SK-N-SH (cell line): ENCODE data around the gene ID1. TPM values are rescaled to one million over a fixed set of nuclear protein-coding genes. Genes with fewer than 3 reads are reported as not detected.

ENCODE experiments used
- CTCF ChIA-PET: fragments of 300-600, 350-600 bp; formaldehyde crosslinking; extraction: SDS; loops from one replicate; lab custom pipeline; 2021; lab: Yijun Ruan, JAX
- POLR2A ChIA-PET: fragments of 350-600 bp; sonication (Branson Sonifier 250); formaldehyde crosslinking; extraction: SDS; loops from one replicate; lab custom pipeline; 2020; ENCODE audit warnings: antibody characterized with exemption, inconsistent platforms; lab: Yijun Ruan, JAX
- DNase-seq: peaks from one replicate; pipeline ENCODE4 v3.0.0; 2012
- H2AFZ ChIP-seq: fragments of 200-600 bp; sonication (generic); 2 replicates; pipeline ENCODE4 v1.8.1; 2016; ENCODE audit warnings: antibody characterized with exemption, mild to moderate bottlenecking, low read depth
- H3F3A ChIP-seq: fragments of 200-600 bp; sonication (generic); replicated peaks from 2 replicates; pipeline ENCODE3; 2016; ENCODE audit warnings: antibody characterized with exemption, mild to moderate bottlenecking; ENCODE audit not compliant: insufficient read depth
- H3K27ac ChIP-seq, 2 experiments: fragments of 200-500 bp in 1 of 2; fragments of 200-600 bp in 1 of 2; sonication (Bioruptor generic) in 1 of 2; sonication (generic), shearing (Covaris generic) in 1 of 2; 2 replicates each; pipeline versions ENCODE4 v1.5.1 to v1.6.1; 2014 to 2016; ENCODE audit warnings: low read depth in 2 of 2, inconsistent platforms in 1 of 2, low read length in 1 of 2, mild to moderate bottlenecking in 1 of 2, mixed read lengths in 1 of 2
- H3K27me3 ChIP-seq: fragments of 200-600 bp; sonication (generic), shearing (Covaris generic); 2 replicates; pipeline ENCODE4 v1.6.1; 2016; ENCODE audit warnings: mixed run types; ENCODE audit not compliant: insufficient read depth
- H3K36me3 ChIP-seq, 2 experiments: fragments of 200-500 bp in 1 of 2; fragments of 200-600 bp in 1 of 2; sonication (Bioruptor generic) in 1 of 2; sonication (generic) in 1 of 2; replicated peaks in 1 of 2; 2 replicates each; pipeline versions ENCODE3 to v1.5.1; 2014 to 2016; ENCODE audit warnings: low read length in 1 of 2, mild to moderate bottlenecking in 1 of 2; ENCODE audit not compliant: insufficient read depth in 2 of 2, control insufficient read depth in 1 of 2
- H3K4me1 ChIP-seq, 2 experiments: fragments of 200-500 bp in 1 of 2; fragments of 200-600 bp in 1 of 2; sonication (Bioruptor generic) in 1 of 2; sonication (generic), shearing (Covaris generic) in 1 of 2; 2 replicates each; pipeline versions ENCODE4 v1.5.1 to v1.6.1; 2014 to 2016; ENCODE audit warnings: low read depth in 1 of 2, low read length in 1 of 2, mixed run types in 1 of 2; ENCODE audit not compliant: insufficient read depth in 2 of 2, control insufficient read depth in 1 of 2
- H3K4me2 ChIP-seq: fragments of 200-600 bp; sonication (generic), shearing (Covaris generic); 2 replicates; pipeline ENCODE4 v1.6.1; 2017; ENCODE audit warnings: mixed run types
- H3K4me3 ChIP-seq, 2 experiments: fragments of 200-500 bp in 1 of 2; fragments of 200-600 bp in 1 of 2; sonication (Bioruptor generic) in 1 of 2; sonication (generic), shearing (Covaris generic) in 1 of 2; 2 replicates each; pipeline versions ENCODE4 v1.5.1 to v1.8.1; 2014 to 2016; ENCODE audit warnings: low read depth in 2 of 2, inconsistent platforms in 1 of 2, low read length in 1 of 2, mild to moderate bottlenecking in 1 of 2, mixed read lengths in 1 of 2, moderate library complexity in 1 of 2
- H3K79me2 ChIP-seq: fragments of 200-600 bp; sonication (generic); 2 replicates; pipeline ENCODE4 v1.8.1; 2017; ENCODE audit warnings: mild to moderate bottlenecking; ENCODE audit not compliant: insufficient read depth
- H3K9ac ChIP-seq: fragments of 200-600 bp; sonication (generic); 2 replicates; pipeline ENCODE4 v1.6.1; 2017; ENCODE audit warnings: mixed run types
- H3K9me2 ChIP-seq: fragments of 200-600 bp; sonication (generic); 2 replicates; pipeline ENCODE4 v1.6.1; 2017; ENCODE audit warnings: mixed run types
- H3K9me3 ChIP-seq: fragments of 200-600 bp; sonication (generic); 2 replicates; pipeline ENCODE4 v1.6.1; 2017; ENCODE audit warnings: mixed run types, mild to moderate bottlenecking, moderate library complexity
- H4K20me1 ChIP-seq: fragments of 200-600 bp; sonication (generic); 2 replicates; pipeline ENCODE4 v1.6.1; 2017; ENCODE audit warnings: mild to moderate bottlenecking, mixed run types; ENCODE audit not compliant: insufficient read depth
- ELF1 ChIP-seq: IDR thresholded peaks from 2 replicates; pipeline ENCODE4 v1.4.0; 2012
- EP300 ChIP-seq, 2 experiments: IDR thresholded peaks; 2 replicates each; pipeline versions ENCODE4 v1.4.0 to v1.6.1; 2012; ENCODE audit warnings: borderline replicate concordance in 1 of 2, low read depth in 1 of 2, low read length in 1 of 2
- EZH2phosphoT487 ChIP-seq: fragments of 200-600 bp; sonication (generic); IDR thresholded peaks from 2 replicates; pipeline ENCODE4 v1.6.1; 2017; ENCODE audit warnings: low read depth, mixed run types, mild to moderate bottlenecking, antibody characterized with exemption, moderate library complexity, borderline replicate concordance
- FOSL2 ChIP-seq: IDR thresholded peaks from 2 replicates; pipeline ENCODE4 v1.4.0; 2012; ENCODE audit warnings: low read depth, mild to moderate bottlenecking, moderate library complexity, borderline replicate concordance
- FOXM1 ChIP-seq: IDR thresholded peaks from 2 replicates; pipeline ENCODE4 v1.4.0; 2012; ENCODE audit warnings: low read depth, mild to moderate bottlenecking
- GABPA ChIP-seq: IDR thresholded peaks from 2 replicates; pipeline ENCODE4 v1.4.0; 2012; ENCODE audit warnings: low read depth, mild to moderate bottlenecking
- MEF2A ChIP-seq: IDR thresholded peaks from 2 replicates; pipeline ENCODE4 v1.4.0; 2012; ENCODE audit warnings: low read depth, borderline replicate concordance
- MXI1 ChIP-seq: IDR thresholded peaks from 2 replicates; pipeline ENCODE4 v1.6.1; 2012; ENCODE audit warnings: mild to moderate bottlenecking, low read depth, low read length, improper control_type of control experiment
- NFIC ChIP-seq: IDR thresholded peaks from 2 replicates; pipeline ENCODE4 v1.4.0; 2012; ENCODE audit warnings: borderline replicate concordance
- PBX3 ChIP-seq: IDR thresholded peaks from 2 replicates; pipeline ENCODE4; 2012
- POLR2AphosphoS5 ChIP-seq: IDR thresholded peaks from 2 replicates; pipeline ENCODE4 v1.6.1; 2012; ENCODE audit warnings: low read depth, low read length
- RAD21 ChIP-seq: IDR thresholded peaks from 2 replicates; pipeline ENCODE4 v1.6.1; 2012; ENCODE audit warnings: mild to moderate bottlenecking, low read length
- RCOR1 ChIP-seq: fragments of 150-350 bp; IDR thresholded peaks from 2 replicates; pipeline ENCODE4 v1.6.1; 2017; ENCODE audit warnings: antibody characterized with exemption, low read length
- RFX5 ChIP-seq: IDR thresholded peaks from 2 replicates; pipeline ENCODE4 v1.6.1; 2012; ENCODE audit warnings: mild to moderate bottlenecking, improper control_type of control experiment, low read length
- RXRA ChIP-seq: IDR thresholded peaks from 2 replicates; pipeline ENCODE4 v1.4.0; 2012; ENCODE audit warnings: low read depth, mild to moderate bottlenecking, borderline replicate concordance
- TAF1 ChIP-seq: IDR thresholded peaks from 2 replicates; pipeline ENCODE4 v1.6.1; 2012; ENCODE audit warnings: low read depth, mild to moderate bottlenecking, low read length, moderate library complexity, borderline replicate concordance
- USF1 ChIP-seq: IDR thresholded peaks from 2 replicates; pipeline ENCODE4 v1.4.0; 2012; ENCODE audit warnings: low read depth, borderline replicate concordance
- ZBTB33 ChIP-seq: IDR thresholded peaks from 2 replicates; pipeline ENCODE4 v1.4.0; 2012; ENCODE audit warnings: low read depth, borderline replicate concordance
- WGBS: methylation state at CpG from one replicate; pipeline ENCODE4 v1.1.6; 2017; ENCODE audit warnings: low lambda C conversion rate; 5-methylcytosine and 5-hydroxymethylcytosine counted together
- polyA plus RNA-seq, 3 experiments: library from polyadenylated mRNA; depleted of rRNA; stranded (reverse); fragments of >200 nt; gene quantifications; 2 replicates each; pipeline ENCODE4 v1.2.3, GENCODE V29; 2012

Gene ID1
- polyA plus RNA-seq, 1 of the 3 experiments (the other 2 are of a cell fraction): 493 TPM

GRCh38 chr20:31652917-31653396, 47.9 kb downstream of the ID1 start (continued):
- TF ChIP-seq EZH2phosphoT487 (no peak), USF1 (peak; percentile 11; the same call in 1 of the 2 replicates)

GRCh38 chr20:31653561-31653960, 48.5 kb downstream of the ID1 start:
- POLR2A ChIA-PET: interaction anchor here (1.0 to 1.1 kb wide), 2 partner anchors 15 to 70 kb away, joined by 4 to 5 read pairs; no protein-coding TSS in a partner anchor
- H3K27me3 ChIP-seq: no peaks in the 10 kb centered on the region

GRCh38 chr20:31654534-31654933, 49.4 kb downstream of the ID1 start:
- Histone ChIP-seq H3K36me3 (no peaks in the 10 kb centered on the region), H3K79me2 (no peaks in the 10 kb centered on the region), H4K20me1 (no peaks in the 10 kb centered on the region), H3K4me3 (no peak overlapping the region), H3K9ac (no peak overlapping the region), H3K27me3 (no peaks in the 10 kb centered on the region), H3K4me2 (no peak overlapping the region), H2AFZ (no peak overlapping the region), H3K9me2 (no peaks in the 10 kb centered on the region), H3K9me3 (no peaks in the 10 kb centered on the region), H3K4me1 (peaks cover 12 to 23% of the 10 kb centered on the region in 2 experiments; a peak in 3 of 4 replicates), H3K27ac (peak overlapping the region in 1 of 2 experiments; percentile 7; a peak in 1 of 4 replicates), H3F3A (peaks cover 13% of the 10 kb centered on the region)
- DNase-seq: no peak
- CTCF ChIA-PET: interaction anchor here (0.7 to 16.4 kb wide), 7 partner anchors 15 to 94 kb away, joined by 4 to 288 read pairs (median 20); partner anchors contain the start of genes BCL2L1 and COX4I2
- 81% methylated on average over 5 of the region's 5 CpGs for WGBS
- POLR2A ChIA-PET: no interaction called here
- no peak for TF ChIP-seq EZH2phosphoT487
- TF ChIP-seq RXRA: no peak
- no peak for TF ChIP-seq MXI1
- TF ChIP-seq MEF2A: no peak
- TF ChIP-seq RFX5: no peak
- no peak for TF ChIP-seq PBX3
- no peak for TF ChIP-seq RAD21
- TF ChIP-seq ZBTB33: no peak
- no peak for TF ChIP-seq FOXM1
- TF ChIP-seq EP300 (IDR thresholded peaks at IDR 0.05; ENCODE audit: borderline replicate concordance in 1 of 2, low read depth in 1 of 2, low read length in 1 of 2): no peak
- no peak for TF ChIP-seq NFIC
- no peak for TF ChIP-seq TAF1
- no peak for TF ChIP-seq RCOR1

More at GRCh38 chr20:31653561-31653960, 48.5 kb downstream of the ID1 start:
- Histone ChIP-seq H3K9ac (no peak overlapping the region), H2AFZ (no peak overlapping the region), H3K4me2 (peak overlapping the region; percentile 37; the same call in 1 of the 2 replicates), H3K36me3 (no peaks in the 10 kb centered on the region), H3K79me2 (no peaks in the 10 kb centered on the region), H3K27ac (peak overlapping the region in 1 of 2 experiments; percentile 74; a peak in 2 of 4 replicates), H3K4me3 (no peak overlapping the region), H4K20me1 (no peaks in the 10 kb centered on the region), H3F3A (peaks cover 13% of the 10 kb centered on the region), H3K9me3 (no peaks in the 10 kb centered on the region), H3K4me1 (peaks cover 12 to 23% of the 10 kb centered on the region in 2 experiments; a peak in 3 of 4 replicates), H3K9me2 (no peaks in the 10 kb centered on the region)
- TF ChIP-seq ZBTB33 (no peak), ELF1 (no peak), MXI1 (no peak), FOSL2 (no peak), GABPA (no peak), POLR2AphosphoS5 (no peak)
- DNase-seq: no peak
- 32% methylated on average over 5 of the region's 5 CpGs for WGBS
- CTCF ChIA-PET: interaction anchor here (1.0 to 16.4 kb wide), 8 partner anchors 8 to 93 kb away, joined by 5 to 288 read pairs (median 20); partner anchors contain the start of genes BCL2L1 and COX4I2
